Lower lobe of right lung (tissue), 2 donors: ENCODE data around the gene MTHFD1L. TPM values are rescaled to one million over a fixed set of nuclear protein-coding genes. Genes with fewer than 3 reads are reported as not detected.
"Not testable (repeated sequence)": the region's sequence is repeated elsewhere in the genome, so short reads cannot be mapped to it uniquely, and the experiment has no call there.

Experiments used
- ATAC-seq, 2 donors: fragments of 200-7000 bp; cut with Tn5 transposase; one replicate each; pipeline ENCODE4 v1.9.1; 2020 to 2022; ENCODE audit warnings: mild to moderate bottlenecking in 2 of 2, moderate library complexity in 2 of 2
- DNase-seq: peaks from one replicate; pipeline ENCODE4 v3.0.0-alpha.2; 2020
- H3K27ac ChIP-seq: fragments of 200-600 bp; one replicate; pipeline ENCODE4 v1.8.0; 2022
- H3K27me3 ChIP-seq: fragments of 200-600 bp; one replicate; pipeline ENCODE4 v1.8.0; 2022; ENCODE audit warnings: low read depth
- H3K36me3 ChIP-seq: fragments of 200-600 bp; one replicate; pipeline ENCODE4 v1.8.0; 2022; ENCODE audit warnings: mild to moderate bottlenecking
- H3K4me1 ChIP-seq: fragments of 200-600 bp; one replicate; pipeline ENCODE4 v1.8.0; 2022
- H3K4me3 ChIP-seq: fragments of 200-600 bp; one replicate; pipeline ENCODE4 v1.8.0; 2022; ENCODE audit warnings: mild to moderate bottlenecking
- H3K9me3 ChIP-seq: fragments of 200-600 bp; one replicate; pipeline ENCODE4 v1.8.0; 2022
- CTCF ChIP-seq: fragments of 200-600 bp; IDR thresholded peaks from one replicate; pipeline ENCODE4 v1.8.0; 2022; ENCODE audit warnings: antibody characterized with exemption, mild to moderate bottlenecking
- intact Hi-C: fragments of 100-400 bp; cut with DNase I; formaldehyde crosslinking; loops from one replicate; pipeline ENCODE4 v1.11.0; 2022
- long read RNA-seq: library from polyadenylated mRNA; unstranded; transcript quantifications from one replicate; pipeline ENCODE4 v2.0.0, GENCODE V29; 2021
- total RNA-seq: library from RNA; stranded (reverse); fragmentation: NEBNext Ultra II Directional; extraction: Animal tissue kit (Norgen Biotek cat#: 25700); gene quantifications from one replicate; pipeline ENCODE4 v1.2.1, GENCODE V29; 2021
- donor health status: DM: no; HTN: yes; CAD: no; lungs with severe emphysema.

The MTHFD1L gene
- total RNA-seq, result 22.1 TPM
- long read RNA-seq, partial matches to known transcripts, result 3 of 22 reads
- long read RNA-seq, other reads (novel, unspliced or antisense), result 10 of 22 reads

DNA sequence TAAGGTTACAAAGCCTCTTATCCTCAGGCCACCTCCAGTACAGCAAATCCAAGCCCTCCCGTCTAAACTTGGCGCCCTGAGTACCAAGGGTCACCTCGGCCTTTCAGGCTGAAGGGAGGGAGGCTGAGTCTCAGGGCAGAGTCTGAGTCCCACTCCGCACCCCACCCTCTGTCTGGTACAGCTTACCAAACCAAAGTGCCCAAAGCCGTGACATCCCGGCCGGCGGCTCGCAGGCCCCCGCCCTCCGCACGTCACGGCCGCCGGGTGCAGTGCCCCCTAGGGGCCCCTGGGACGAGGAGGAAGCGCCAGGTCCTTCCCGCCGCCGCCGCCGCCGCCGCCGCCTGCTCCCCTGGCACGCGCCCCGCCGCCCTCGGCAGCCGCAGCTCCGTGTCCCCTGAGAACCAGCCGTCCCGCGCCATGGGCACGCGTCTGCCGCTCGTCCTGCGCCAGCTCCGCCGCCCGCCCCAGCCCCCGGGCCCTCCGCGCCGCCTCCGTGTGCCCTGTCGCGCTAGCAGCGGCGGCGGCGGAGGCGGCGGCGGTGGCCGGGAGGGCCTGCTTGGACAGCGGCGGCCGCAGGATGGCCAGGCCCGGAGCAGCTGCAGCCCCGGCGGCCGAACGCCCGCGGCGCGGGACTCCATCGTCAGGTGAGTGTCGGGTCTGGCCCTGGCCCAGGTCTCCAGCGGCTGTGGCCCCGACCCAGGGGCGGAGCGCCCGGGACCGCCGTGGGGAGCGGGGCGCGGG is at the start of gene MTHFD1L:
Gene MTHFD1L, plus strand, starts transcription at position 297 of the 741 bp plus-strand sequence. Its CDS starts 121 bp downstream, at position 418.
- peak; percentile 85 for DNase-seq
- ATAC-seq, result peak; percentile 86 to 91
- Histone ChIP-seq H3K36me3 (no peaks in the 10 kb centered on the region), H3K27ac (peak within 1 kb of the TSS; percentile 91), H3K9me3 (no peaks in the 10 kb centered on the region), H3K27me3 (no peaks in the 10 kb centered on the region), H3K4me1 (peaks cover 14% of the 10 kb centered on the region), H3K4me3 (peak within 1 kb of the TSS; percentile 89)
- intact Hi-C loops, result no loop called here
- peak; percentile 74 for TF ChIP-seq CTCF

GRCh38 chr6:150816554-150816953 is 48.9 kb upstream of the MTHFD1L start:
- not testable (repeated sequence) for ATAC-seq, H3K27me3 ChIP-seq, H3K9me3 ChIP-seq, DNase-seq, H3K4me3 ChIP-seq, H3K27ac ChIP-seq
- H3K4me1 ChIP-seq, result peaks cover 14% of the 10 kb centered on the region
- intact Hi-C loops, result loop anchor here (10.0 kb wide), 1 partner anchor 202 kb away; no protein-coding TSS in a partner anchor
- H3K36me3 ChIP-seq, result peaks cover 29% of the 10 kb centered on the region

DNA sequence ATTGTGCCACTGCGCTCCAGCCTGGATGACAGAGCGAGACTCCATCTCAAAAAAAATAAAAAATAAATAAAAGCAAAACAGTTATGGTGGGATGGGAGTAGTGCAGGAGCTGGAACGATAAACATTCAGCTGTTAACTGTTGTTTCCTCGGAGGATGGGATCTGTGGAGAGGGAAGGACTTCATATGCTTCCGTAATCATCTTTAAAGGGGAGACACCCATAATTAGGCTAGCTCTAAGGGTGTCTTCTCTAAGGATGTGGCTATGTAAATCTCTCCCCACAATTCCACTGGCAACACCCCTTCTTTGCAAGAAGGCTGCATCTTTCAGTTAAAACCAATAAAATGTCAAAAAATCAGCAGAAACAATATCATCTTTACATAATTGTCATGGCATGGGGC is 42.6 kb upstream of the MTHFD1L start:
- H3K27ac ChIP-seq, result no peak overlapping the region
- H3K36me3 ChIP-seq, result peaks cover 41% of the 10 kb centered on the region
- no peaks in the 10 kb centered on the region for H3K9me3 ChIP-seq
- no peaks in the 10 kb centered on the region for H3K4me1 ChIP-seq
- intact Hi-C loops, result no loop called here
- TF ChIP-seq CTCF, result no peak
- DNase-seq, result no peak
- no peak overlapping the region for H3K4me3 ChIP-seq
- no peak for ATAC-seq
- no peaks in the 10 kb centered on the region for H3K27me3 ChIP-seq

DNA sequence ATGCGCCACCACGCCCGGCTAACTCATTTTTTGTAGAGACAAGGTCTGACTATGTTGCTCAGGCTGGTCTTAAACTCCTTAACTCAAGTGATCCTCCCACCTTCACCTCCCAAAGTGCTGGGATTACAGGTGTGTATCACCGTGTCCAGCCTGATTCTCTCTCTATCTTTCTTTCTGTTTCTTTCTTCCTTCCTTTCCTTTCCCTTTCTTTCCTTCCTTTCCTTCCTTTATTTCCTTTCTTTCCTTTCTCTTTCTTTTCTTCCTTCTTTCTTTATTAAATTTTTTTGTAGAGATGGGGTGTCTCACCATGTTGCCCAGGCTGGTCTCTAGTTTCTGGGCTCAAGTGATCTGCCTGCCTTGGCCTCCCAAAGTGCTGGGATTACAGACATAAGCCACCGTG is 38.7 kb upstream of the MTHFD1L start:
- Histone ChIP-seq H3K36me3 (peaks cover 23% of the 10 kb centered on the region), H3K27ac (no peak overlapping the region), H3K9me3 (no peaks in the 10 kb centered on the region), H3K27me3 (no peaks in the 10 kb centered on the region), H3K4me3 (no peak overlapping the region), H3K4me1 (no peaks in the 10 kb centered on the region)
- no peak for TF ChIP-seq CTCF
- DNase-seq (no peak), ATAC-seq (no peak)
- intact Hi-C loops, result no loop called here

- H3K27me3 ChIP-seq, H3K4me1 ChIP-seq, H3K9me3 ChIP-seq, H3K4me3 ChIP-seq, ATAC-seq, H3K27ac ChIP-seq, DNase-seq, intact Hi-C loops: not testable (repeated sequence)
- H3K36me3 ChIP-seq, result peaks cover 27% of the 10 kb centered on the region
These were observed 37.4 kb upstream of the MTHFD1L start for GRCh38 chr6:150828107-150828506.

GRCh38 chr6:150830439-150831165 is 34.9 kb upstream of the MTHFD1L start:
- no peak for ATAC-seq
- Histone ChIP-seq H3K27ac (no peak overlapping the region), H3K36me3 (peaks cover 19% of the 10 kb centered on the region), H3K9me3 (no peaks in the 10 kb centered on the region), H3K27me3 (no peaks in the 10 kb centered on the region), H3K4me1 (no peaks in the 10 kb centered on the region), H3K4me3 (no peak overlapping the region)
- no peak for DNase-seq
- intact Hi-C loops, result no loop called here
- TF ChIP-seq CTCF, result no peak
